DND-41 (cell line): Measurements from ENCODE around the gene ITGB7.
"Not testable (repeated sequence)": the region's sequence is repeated elsewhere in the genome, so short reads cannot be mapped to it uniquely, and the experiment has no call there.

ENCODE experiments used
- EZH2 ChIP-seq: IDR thresholded peaks from 3 replicates; pipeline ENCODE4 v1.6.1; 2012; ENCODE audit warnings: borderline replicate concordance, low read depth, mild to moderate bottlenecking, moderate library complexity, low read length, inconsistent platforms; ENCODE audit not compliant: severe bottlenecking
- TF ChIP-seq, protein P1 (sequence below): IDR thresholded peaks from 2 replicates; pipeline ENCODE4 v1.5.1; 2012; ENCODE audit warnings: borderline replicate concordance, low read length, moderate library complexity, mild to moderate bottlenecking; ENCODE audit not compliant: poor library complexity, severe bottlenecking; ENCODE audit errors: extremely low read depth

DNA sequence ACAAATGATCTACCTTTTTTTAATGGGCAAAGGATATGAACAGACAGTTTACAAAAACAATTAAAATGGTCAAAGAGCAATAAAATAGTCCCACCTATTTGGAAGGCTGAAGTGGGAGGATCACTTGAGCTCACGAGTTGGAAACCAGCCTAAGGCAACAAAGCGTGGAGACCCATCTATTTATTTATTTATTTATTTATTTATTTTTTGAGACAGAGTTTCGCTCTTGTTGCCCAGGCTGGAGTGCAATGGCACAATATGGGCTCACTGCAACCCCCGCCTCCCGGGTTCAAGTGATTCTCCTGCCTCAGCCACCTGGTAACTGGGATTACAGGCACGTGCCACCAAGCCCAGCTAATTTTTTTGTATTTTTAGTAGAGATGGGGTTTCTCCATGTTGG lies 29.6 kb downstream of the ITGB7 start:
- TF ChIP-seq, protein P1, sequence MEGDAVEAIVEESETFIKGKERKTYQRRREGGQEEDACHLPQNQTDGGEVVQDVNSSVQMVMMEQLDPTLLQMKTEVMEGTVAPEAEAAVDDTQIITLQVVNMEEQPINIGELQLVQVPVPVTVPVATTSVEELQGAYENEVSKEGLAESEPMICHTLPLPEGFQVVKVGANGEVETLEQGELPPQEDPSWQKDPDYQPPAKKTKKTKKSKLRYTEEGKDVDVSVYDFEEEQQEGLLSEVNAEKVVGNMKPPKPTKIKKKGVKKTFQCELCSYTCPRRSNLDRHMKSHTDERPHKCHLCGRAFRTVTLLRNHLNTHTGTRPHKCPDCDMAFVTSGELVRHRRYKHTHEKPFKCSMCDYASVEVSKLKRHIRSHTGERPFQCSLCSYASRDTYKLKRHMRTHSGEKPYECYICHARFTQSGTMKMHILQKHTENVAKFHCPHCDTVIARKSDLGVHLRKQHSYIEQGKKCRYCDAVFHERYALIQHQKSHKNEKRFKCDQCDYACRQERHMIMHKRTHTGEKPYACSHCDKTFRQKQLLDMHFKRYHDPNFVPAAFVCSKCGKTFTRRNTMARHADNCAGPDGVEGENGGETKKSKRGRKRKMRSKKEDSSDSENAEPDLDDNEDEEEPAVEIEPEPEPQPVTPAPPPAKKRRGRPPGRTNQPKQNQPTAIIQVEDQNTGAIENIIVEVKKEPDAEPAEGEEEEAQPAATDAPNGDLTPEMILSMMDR, result not testable (repeated sequence)
- not testable (repeated sequence) for TF ChIP-seq EZH2
